Middle frontal gyrus (tissue), 1 donor: ENCODE measurements around the gene ZRANB1.
"Not testable (repeated sequence)": the region's sequence is repeated elsewhere in the genome, so short reads cannot be mapped to it uniquely, and the experiment has no call there.

ENCODE experiments used
- DNase-seq: peaks from one replicate; pipeline ENCODE4 v3.0.0-alpha.2; 2015; ENCODE audit warnings: low spot score; ENCODE audit errors: extremely low spot score

The ZRANB1 gene

DNA sequence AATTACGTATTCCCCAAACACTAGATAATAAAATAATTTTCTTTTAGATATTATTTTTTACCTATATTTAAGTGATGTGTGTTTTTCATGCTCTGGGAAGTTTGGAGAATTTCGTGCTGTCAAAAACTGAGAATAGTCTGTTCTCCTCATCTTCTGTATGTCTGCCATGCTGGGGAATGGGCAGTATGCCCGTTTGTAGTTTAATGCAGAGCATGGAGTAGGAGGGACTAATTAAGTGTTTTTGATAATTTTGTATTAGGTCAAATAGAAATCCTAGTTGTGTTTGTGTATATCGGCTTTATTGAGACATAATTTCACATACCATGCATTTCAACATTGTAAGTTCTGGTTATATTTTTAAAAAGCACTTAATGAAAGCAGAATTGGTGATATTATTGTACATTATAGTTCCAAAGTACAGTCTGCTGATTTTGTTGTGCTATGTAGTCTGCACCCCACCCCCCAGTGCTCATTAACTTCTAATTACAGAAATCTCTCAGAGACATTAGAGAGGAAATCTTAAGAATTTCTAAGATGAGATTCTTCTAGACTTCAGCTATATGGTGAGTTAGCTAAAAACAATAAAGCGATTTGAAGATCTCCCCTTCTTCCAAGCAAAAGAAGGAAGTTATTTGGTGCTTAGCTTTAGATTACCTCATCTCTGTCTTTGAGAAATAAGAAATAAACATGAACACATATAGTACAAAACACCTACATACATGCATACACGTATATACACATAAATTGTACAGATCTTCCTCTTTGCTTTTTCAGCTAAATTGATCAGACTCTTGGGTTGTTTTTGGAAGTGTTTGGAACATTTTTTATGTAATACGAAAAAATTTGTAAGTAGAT lies 22.2 kb downstream of the ZRANB1 start:
- DNase-seq = no peak

DNA sequence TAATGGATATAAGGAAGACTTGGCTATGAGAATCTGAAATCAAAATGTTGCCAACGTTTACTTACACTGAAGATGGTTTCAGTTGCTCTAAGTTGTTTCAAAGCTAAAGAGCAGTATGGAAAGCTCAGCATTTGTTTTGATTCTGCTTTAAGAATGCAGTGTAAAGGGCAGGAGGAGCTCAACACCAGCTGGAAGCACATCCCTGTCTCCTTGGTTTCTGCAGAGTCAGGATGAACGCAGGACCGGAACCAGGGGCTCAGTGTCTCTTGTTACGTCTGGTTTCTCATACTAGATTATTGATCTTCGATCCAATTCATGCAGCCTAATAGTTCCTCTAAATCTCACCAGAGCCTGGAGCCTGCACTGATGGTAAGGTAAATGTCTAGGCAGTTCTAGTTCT lies 24.1 kb downstream of the ZRANB1 start:
- DNase-seq = no peak

DNA sequence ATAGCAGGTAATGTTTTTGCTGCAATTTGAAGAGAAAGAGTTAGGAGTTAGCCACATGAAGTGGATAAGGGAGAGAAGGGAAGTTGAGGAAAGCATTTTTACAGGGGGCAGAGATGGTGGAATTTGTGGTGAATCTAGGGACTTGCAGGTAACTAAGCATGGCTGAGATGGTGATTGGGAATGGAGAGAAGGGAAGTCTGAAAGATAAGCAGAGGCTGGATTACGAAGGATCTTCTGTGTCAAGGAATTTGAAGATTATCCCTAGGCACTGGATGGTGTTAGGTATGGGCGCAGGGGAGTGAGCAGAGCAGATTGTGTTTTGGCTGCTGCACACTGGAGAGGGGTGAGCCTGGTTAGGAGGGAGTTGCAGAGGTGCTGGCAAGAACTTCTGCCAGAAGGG lies 25.3 kb downstream of the ZRANB1 start:
- DNase-seq = no peak

DNA sequence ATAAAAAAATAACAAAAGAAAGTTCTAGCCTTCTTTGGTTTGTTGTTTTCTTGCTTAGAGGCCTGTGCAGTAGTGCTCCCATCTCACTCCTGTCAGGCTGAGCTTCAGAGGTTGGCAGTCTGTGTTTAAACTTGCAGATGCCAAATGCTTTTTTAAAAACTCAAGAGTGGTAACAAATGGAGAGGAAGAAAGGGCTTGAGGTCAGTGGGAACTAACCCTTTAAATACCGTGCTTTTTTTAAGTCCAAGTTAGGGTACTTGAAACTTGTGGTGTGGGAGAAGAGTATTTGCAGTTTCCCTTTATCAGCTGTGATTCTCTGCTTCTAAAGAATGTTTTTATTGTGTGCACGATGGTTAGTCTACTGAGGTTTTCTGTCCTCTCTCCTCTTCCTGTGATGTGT lies 29.4 kb downstream of the ZRANB1 start:
- DNase-seq = no peak

DNA sequence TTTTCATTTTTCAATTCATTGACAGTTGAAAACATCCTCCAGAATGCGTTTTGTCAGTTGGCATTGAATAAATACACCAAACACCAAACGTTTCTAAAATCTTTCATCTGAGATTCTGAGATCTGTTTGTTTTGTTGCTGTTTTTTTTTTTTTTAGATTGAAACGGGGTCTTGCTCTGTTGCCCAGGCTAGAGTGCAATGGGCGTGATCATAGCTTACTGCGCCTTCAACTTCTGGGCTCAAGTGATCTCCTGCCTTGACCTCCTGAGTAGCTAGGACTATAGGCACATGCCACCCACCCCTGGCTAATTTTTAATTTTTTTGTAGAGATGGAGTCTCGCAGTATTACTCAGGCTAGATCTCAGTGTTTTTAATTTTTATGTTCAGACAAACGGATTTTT lies 30.7 kb downstream of the ZRANB1 start:
- DNase-seq = no peak

DNA sequence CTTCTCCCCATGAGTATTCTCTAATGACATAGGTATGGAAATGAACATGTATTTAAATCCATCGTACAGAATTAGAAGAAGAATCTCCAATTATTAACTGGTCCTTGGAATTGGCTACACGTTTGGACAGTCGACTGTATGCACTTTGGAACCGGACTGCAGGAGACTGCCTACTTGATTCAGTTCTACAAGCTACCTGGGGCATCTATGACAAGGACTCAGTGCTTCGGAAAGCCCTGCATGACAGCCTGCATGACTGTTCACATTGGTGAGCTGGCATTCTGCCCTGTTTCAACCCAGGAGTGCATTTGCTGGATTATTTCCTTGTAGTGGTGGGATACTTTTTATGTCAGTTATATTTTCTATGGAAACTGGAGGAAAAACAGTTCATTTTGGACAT lies 32.2 kb downstream of the ZRANB1 start:
- DNase-seq = no peak

DNA sequence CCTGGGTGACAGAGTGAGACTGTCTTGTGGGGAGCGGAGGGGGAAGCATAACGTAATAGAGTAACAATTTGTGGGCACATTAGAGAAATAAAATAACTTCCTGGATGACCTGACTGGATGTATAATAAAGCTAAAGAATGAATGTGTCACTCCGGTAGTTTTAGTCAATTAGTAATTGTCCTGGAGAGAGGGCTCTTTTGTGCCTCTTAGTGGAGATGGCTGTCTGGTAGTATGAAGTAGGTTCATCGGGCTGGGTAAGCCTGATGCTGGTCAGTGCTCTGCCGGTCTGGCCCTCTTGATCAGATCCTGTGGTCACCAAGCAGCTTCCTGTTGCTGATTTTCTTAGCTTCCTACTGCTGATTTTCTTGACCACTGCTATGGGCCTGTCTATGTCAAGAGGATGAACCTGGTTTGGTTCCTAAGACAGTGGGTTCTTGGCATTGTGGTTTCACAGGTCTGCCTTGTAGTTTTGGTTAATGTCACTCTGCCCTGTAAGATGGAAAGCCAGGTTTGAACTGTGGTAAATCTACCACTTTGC lies 34.1 kb downstream of the ZRANB1 start:
- DNase-seq = no peak

DNA sequence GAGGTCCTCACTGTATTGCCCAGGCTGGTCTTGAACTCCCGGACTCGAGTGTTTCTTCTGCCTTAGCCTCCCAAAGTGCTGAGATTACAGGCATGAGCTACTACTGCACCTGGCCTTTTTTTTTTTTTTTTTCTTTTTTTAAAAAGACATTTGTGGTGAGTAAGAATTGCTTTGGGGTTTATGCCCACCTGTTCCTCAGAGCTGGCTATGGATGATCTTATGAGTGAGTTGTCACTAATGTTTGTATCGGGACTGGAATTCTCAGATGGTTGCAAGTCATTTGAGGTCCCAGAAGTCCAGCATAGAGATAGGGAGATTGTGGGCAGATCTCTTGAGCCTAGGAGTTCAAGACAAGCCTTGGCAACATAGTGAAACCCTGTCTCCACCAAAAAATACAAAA lies 35.2 kb downstream of the ZRANB1 start:
- DNase-seq = no peak

DNA sequence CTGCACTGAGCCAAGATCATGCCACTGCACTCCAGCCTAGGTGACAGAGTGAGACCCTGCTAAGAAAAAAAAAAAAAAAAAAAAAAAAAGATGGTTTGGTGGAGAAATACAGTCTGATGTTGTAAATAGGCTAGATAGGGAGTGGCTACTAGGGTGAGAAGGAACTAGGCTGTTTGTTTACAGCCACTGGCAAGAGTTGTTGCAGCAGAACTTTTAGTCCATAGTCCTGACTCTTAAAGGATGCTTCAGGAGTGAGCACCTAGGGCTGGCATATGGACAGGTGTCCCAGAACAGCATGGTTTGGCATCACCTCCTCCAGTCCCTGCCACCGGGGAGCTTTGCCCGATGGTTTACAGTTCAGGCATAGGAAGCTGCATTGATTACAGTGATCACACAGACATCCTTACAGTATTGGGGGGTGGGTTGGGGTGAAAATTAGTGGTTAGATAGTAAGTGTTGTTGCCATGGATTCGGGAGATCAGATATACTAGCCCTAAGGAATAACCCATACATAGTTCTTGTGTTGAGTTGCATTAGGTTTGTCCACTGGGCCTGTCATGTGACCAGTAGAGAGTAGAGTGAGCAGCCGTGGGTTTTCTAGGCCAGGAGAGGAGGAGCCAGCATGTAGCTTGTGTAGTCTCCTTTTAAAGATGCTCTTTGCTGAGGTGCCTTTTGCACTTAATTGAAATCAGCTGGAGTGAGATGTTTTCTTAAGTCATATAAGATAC lies 35.9 kb downstream of the ZRANB1 start:
- DNase-seq = no peak

DNA sequence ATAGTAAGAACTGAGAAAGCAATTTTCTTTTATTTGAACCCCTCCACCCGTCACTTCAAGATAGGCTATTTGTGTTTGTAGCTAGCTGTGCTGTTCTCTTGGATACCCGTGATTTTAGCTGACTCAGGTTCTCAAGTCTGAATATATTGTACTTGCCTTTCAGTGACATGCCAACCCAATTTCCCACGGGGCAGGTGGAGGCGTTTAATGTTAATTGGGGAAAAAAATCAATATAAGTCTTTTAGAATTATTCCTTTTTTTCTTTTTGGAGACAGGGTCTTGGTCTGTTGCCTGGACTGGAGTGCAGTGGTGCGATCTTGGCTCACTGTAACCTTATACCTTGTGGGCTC lies 36.4 kb downstream of the ZRANB1 start:
- DNase-seq = no peak

DNA sequence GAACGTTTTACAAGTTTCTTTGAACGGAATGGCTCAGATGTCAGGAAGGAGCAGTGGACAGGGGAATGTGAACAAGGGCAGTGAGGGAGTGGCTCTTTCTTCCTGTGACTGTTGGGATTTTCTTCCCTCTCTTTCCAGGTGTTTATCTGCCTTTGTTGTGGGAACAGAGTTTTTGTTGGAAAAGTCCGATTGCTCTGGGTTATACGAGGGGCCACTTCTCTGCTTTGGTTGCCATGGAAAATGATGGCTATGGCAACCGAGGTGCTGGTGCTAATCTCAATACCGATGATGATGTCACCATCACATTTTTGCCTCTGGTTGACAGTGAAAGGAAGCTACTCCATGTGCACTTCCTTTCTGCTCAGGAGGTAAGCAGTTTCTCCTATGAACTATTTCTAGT lies 41.4 kb downstream of the ZRANB1 start:
- DNase-seq = no peak

DNA sequence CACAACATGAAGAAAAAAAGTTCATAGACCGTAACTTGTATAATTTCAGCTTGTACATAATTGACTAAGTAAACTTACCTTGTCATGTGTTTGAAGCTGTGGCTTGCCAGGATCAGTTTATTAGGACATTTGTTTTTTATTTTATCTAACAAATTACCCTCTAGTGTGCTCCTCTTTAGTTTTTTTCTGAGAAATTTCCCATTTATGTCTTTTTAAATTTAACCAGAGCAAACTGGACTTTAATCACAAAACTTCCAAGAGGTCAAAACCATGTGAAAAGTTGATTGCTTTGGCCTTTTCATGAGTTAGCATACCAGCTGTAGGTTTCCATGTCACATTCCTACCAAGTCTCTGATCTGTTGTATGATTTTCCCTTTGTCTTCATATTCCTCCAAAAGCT lies 42.5 kb downstream of the ZRANB1 start:
- DNase-seq = no peak

DNA sequence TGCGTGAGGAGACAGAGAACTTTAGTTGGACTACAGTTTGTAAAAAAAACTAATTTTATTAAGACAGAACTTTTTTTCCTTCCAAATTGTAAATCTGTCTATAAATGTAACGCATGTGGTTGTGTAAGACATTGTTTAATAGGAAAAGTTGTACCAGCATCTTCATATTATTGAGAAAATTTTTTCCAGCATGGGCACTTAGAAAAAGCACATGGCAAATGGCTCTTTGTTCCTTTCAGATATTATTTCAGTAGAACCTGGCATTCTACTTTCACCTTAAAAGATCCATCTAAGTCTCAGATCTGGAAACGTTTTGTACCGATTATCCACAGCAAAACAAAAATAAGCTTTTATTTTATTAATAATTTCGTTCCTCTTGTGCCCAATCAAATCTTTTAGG lies 43.2 kb downstream of the ZRANB1 start:
- no peak for DNase-seq

DNA sequence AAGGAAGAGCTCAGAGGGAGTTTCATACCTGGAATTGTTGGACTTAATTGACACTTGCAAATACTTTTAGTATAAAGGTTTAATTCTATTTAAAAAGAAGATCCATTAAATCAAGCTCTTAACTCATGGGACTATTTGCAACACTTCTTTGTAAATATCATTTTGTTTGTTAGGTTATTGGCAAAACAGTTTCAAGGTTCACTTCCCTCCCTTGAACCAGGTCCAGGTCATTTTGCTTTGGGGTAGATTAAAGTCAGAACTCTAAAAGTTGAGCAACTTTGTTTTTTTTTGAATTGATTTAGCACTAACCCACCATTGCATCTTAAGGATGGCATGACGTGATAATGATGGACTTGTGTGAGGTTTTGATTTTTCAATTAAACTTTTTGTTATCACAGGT lies 45.9 kb downstream of the ZRANB1 start:
- no peak for DNase-seq

DNA sequence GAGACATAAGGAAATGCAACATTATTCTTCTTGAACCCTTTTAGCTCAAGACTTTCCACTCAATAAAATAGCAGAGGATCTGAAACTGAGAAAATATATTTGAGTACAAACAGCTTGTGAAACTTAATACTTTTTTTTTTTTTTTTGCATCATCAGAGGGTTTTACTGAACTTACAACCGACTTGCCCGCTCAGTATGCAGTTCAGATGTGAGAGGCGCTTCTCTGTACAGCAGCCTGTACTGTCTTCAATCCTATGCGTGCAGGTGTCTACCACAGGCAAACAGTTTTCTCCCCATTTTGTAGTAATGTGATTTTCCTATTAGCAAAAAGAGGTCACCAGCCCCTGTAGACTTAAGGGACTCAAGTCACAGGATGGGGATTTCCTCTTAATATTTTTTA lies 46.8 kb downstream of the ZRANB1 start:
- not testable (repeated sequence) for DNase-seq

DNA sequence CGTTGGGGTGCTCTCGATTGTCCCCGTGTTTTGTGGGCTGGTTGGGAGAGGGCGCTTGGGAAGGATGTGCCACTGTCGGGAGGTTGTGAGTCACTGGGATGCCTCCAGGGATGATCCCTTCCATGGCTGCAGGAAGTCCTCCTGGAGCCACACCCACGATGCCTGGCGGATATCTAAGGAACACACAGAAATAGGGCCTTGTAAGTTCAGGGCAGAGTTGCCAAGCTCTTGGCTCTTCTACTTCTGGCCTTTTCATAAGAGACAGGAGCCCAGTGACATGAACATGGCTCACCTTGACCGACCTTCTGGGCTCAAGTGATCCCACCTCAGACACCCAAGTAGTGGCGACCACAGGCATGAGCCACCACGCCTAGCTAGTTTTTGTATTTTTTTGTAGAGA lies 47.6 kb downstream of the ZRANB1 start:
- no peak for DNase-seq

DNA sequence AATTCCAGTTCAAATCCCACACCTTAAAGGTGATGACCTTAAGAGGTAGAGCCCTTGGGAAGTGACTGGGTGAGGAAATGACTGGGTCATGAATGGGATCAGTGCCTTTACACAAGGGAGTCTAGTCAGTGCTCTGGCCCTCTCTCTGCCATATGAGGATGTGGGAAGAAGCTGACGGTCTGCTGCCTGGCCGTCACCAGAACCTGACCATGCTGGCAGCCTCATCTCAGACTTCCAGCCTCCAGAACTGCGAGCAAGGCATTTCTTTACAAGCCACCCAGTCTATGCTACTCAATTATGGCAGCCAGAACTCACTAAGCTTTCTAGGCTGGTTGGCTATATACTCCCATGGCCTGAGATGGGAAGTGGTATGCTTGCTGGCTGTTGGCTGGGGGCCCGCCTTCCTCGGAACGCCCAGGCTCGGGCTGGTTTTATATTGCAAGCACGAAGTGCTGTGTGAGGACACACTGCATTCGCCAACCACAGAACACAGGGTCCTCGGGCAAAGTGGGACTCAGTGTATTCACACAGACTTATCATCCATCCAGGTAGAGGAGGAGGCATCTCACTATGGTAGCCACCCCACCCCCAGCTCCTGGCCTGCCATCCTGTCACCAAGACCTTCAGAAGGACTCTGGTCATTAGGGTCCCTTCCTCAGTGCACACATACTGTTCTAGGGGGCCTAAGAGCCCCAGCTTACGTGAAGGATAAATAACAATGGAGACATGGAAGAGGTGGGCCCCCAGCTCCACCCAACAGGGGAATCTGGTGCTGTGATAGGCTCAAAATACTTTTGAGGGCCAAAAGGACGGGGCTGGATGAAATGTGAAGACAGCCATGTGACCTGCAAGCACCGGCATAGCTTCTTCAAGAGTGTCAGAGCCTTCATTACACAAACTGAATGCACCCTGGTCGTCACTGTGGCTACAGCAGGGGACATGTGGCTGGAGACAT lies 49.0 kb downstream of the ZRANB1 start:
- no peak for DNase-seq

DNA sequence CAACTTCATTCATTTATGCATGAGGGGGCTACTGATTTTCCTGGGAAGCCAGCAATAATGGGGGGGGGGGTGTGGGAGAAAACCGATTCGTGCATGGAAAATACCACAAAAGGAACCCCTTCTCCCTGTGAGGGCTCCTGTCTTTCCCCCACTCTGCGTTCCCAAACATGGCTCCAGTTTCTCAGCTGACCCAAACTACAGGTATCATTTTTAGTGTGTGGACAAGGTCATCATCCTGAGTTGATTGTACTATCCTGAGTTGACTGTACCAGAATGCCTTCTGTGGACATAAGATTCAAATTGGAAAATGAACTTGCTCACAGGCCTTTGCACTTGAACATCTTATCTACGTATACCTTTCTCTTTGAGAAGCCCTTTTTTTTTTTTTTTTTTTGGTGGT lies 49.9 kb downstream of the ZRANB1 start:
- no peak for DNase-seq

DNA sequence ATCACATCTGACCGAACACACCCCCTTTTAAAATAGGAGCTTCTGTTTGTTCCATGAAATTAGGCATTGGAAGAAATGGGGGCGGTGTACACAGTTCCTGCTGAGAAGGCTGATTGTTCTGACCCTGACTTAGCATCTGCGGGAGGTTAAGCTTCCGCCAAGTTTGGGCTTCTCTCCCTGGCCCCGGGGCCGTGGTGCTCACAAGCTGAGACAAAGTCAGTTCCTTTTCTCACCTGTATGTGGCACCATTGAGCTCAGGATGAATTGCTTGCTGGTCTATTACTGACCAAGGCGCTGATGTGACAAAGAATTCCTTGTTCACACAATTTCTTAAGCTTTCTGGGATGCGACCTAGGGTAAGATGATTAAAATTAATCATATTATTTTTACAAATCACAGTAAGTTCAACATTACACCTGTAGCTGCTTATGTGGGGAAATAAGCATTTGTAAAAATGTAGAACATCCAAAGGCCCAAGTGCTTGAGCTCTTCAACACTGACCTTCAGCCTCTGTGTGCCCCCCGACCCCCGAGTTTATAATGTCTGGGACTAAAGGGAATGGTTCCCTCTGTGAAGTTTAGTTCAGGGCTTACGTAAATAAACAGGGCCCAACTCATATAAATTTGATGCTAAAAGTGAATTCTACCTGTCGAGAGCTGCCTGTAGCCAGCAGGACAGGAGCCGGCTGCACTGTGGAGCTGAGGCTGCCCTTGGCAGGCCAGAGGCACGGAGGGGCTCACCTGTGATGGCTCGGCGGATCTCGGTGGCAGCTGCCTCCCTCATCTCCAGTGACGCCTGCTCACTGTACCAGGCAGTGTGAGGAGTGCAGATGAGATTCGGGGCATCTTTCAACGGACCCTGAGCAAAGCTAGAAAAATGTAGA lies 50.8 kb downstream of the ZRANB1 start:
- peak; percentile 72 for DNase-seq

DNA sequence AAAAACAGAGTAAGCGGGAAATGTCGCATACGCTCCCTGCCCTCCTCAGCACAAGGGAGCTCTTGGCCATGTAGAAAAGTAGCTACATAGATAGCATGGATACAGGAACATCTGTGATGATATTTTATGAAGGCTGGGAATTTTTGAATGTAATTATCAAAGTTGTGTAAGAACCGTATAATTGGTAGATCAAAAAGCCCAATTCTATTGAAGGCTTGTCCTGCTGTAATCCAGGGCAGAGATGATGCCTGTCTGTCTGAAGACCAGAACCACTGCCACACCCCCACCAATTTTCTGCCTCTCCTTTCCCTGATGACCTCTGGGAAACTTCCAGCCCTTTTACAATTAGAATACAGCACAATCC lies 51.4 kb downstream of the ZRANB1 start:
- DNase-seq = no peak
